Upper lobe of right lung (tissue), 1 donor: Measurements from ENCODE around the gene SOWAHD. TPM values are rescaled to one million over a fixed set of nuclear protein-coding genes. Genes with fewer than 3 reads are reported as not detected.
A peak's percentile ranks its signal among the peaks of the same experiment; 100 is the strongest.

Experiments
- ATAC-seq: fragments of 200-7000 bp; cut with Tn5 transposase; one replicate; pipeline ENCODE4 v1.9.1; 2020; ENCODE audit warnings: mild to moderate bottlenecking, moderate library complexity
- DNase-seq: peaks from one replicate; pipeline ENCODE4 v3.0.0-alpha.2; 2020
- H3K27ac ChIP-seq: fragments of 200-600 bp; one replicate; pipeline ENCODE4 v1.8.0; 2022
- H3K27me3 ChIP-seq: fragments of 200-600 bp; one replicate; pipeline ENCODE4 v1.8.0; 2022; ENCODE audit warnings: mild to moderate bottlenecking
- H3K36me3 ChIP-seq: fragments of 200-600 bp; one replicate; pipeline ENCODE4 v1.8.0; 2022
- H3K4me1 ChIP-seq: fragments of 200-600 bp; one replicate; pipeline ENCODE4 v1.8.0; 2022
- H3K4me3 ChIP-seq: fragments of 200-600 bp; one replicate; pipeline ENCODE4 v1.8.0; 2022; ENCODE audit warnings: mild to moderate bottlenecking
- H3K9me3 ChIP-seq: fragments of 200-600 bp; one replicate; pipeline ENCODE4 v1.8.0; 2022
- CTCF ChIP-seq: fragments of 200-600 bp; IDR thresholded peaks from one replicate; pipeline ENCODE4 v1.8.0; 2022; ENCODE audit warnings: antibody characterized with exemption
- intact Hi-C: fragments of 100-400 bp; cut with DNase I; formaldehyde crosslinking; loops from one replicate; pipeline ENCODE4 v1.11.0; 2022
- total RNA-seq: library from RNA; stranded (reverse); fragmentation: NEBNext Ultra II Directional; extraction: Animal tissue kit (Norgen Biotek cat#: 25700); gene quantifications from one replicate; pipeline ENCODE4 v1.2.1, GENCODE V29; 2021
- donor health status: DM: no; HTN: yes; CAD: no; lungs with severe emphysema.

Gene SOWAHD
- total RNA-seq, 1 donor from 2014 or later, result 4.0 TPM

GRCh38 chrX:119726900-119727555, 31.4 kb upstream of the SOWAHD start:
- H3K4me1 ChIP-seq, result no peaks in the 10 kb centered on the region
- no peaks in the 10 kb centered on the region for H3K9me3 ChIP-seq
- H3K4me3 ChIP-seq, result no peak overlapping the region
- no peak overlapping the region for H3K27ac ChIP-seq
- no peak for TF ChIP-seq CTCF
- intact Hi-C loops, result no loop called here
- H3K36me3 ChIP-seq, result no peaks in the 10 kb centered on the region
- H3K27me3 ChIP-seq, result no peaks in the 10 kb centered on the region
- ATAC-seq (no peak), DNase-seq (no peak)

- no peaks in the 10 kb centered on the region for H3K9me3 ChIP-seq
- no peaks in the 10 kb centered on the region for H3K27me3 ChIP-seq
- intact Hi-C loops, result no loop called here
- no peaks in the 10 kb centered on the region for H3K4me1 ChIP-seq
- H3K36me3 ChIP-seq, result no peaks in the 10 kb centered on the region
- H3K4me3 ChIP-seq, result no peak overlapping the region
- no peak overlapping the region for H3K27ac ChIP-seq
- DNase-seq (no peak), ATAC-seq (no peak)
- no peak for TF ChIP-seq CTCF
These were observed 29.9 kb upstream of the SOWAHD start for GRCh38 chrX:119728487-119728886.

GRCh38 chrX:119729408-119730201, 28.8 kb upstream of the SOWAHD start:
- no peaks in the 10 kb centered on the region for H3K4me1 ChIP-seq
- TF ChIP-seq CTCF, result peak; percentile 60
- ATAC-seq, result peak; percentile 75
- H3K27ac ChIP-seq, result no peak overlapping the region
- no peaks in the 10 kb centered on the region for H3K27me3 ChIP-seq
- no peak overlapping the region for H3K4me3 ChIP-seq
- no peaks in the 10 kb centered on the region for H3K9me3 ChIP-seq
- no peaks in the 10 kb centered on the region for H3K36me3 ChIP-seq
- DNase-seq, result peak; percentile 64
- intact Hi-C loops, result no loop called here

- DNase-seq, result peak; percentile 72
- ATAC-seq, result peak; percentile 62
These were observed 23.5 kb upstream of the SOWAHD start for GRCh38 chrX:119734897-119735339.

GRCh38 chrX:119735467-119735866, 22.9 kb upstream of the SOWAHD start:
- TF ChIP-seq CTCF, result no peak
- no peak for DNase-seq
- ATAC-seq, result no peak

More at GRCh38 chrX:119734897-119735339, 23.5 kb upstream of the SOWAHD start:
- H3K4me1 ChIP-seq, result no peaks in the 10 kb centered on the region
- no peaks in the 10 kb centered on the region for H3K27me3 ChIP-seq
- no peak overlapping the region for H3K27ac ChIP-seq
- no peak for TF ChIP-seq CTCF
- H3K36me3 ChIP-seq, result no peaks in the 10 kb centered on the region
- intact Hi-C loops, result no loop called here
- no peaks in the 10 kb centered on the region for H3K9me3 ChIP-seq
- no peak overlapping the region for H3K4me3 ChIP-seq

More at GRCh38 chrX:119735467-119735866, 22.9 kb upstream of the SOWAHD start:
- Histone ChIP-seq H3K36me3 (no peaks in the 10 kb centered on the region), H3K4me3 (no peak overlapping the region), H3K27ac (no peak overlapping the region), H3K9me3 (no peaks in the 10 kb centered on the region), H3K27me3 (no peaks in the 10 kb centered on the region), H3K4me1 (no peaks in the 10 kb centered on the region)
- intact Hi-C loops, result no loop called here
